ENCODE results near the gene DPH1. TPM values are rescaled to one million over a fixed set of nuclear protein-coding genes. Genes with fewer than 3 reads are reported as not detected.
A peak's percentile ranks its signal among the peaks of the same experiment; 100 is the strongest.

Gene DPH1
- polyA plus RNA-seq, 1 of the 3 experiments (the other 2 are of a cell fraction) = 36.2 TPM

DNA sequence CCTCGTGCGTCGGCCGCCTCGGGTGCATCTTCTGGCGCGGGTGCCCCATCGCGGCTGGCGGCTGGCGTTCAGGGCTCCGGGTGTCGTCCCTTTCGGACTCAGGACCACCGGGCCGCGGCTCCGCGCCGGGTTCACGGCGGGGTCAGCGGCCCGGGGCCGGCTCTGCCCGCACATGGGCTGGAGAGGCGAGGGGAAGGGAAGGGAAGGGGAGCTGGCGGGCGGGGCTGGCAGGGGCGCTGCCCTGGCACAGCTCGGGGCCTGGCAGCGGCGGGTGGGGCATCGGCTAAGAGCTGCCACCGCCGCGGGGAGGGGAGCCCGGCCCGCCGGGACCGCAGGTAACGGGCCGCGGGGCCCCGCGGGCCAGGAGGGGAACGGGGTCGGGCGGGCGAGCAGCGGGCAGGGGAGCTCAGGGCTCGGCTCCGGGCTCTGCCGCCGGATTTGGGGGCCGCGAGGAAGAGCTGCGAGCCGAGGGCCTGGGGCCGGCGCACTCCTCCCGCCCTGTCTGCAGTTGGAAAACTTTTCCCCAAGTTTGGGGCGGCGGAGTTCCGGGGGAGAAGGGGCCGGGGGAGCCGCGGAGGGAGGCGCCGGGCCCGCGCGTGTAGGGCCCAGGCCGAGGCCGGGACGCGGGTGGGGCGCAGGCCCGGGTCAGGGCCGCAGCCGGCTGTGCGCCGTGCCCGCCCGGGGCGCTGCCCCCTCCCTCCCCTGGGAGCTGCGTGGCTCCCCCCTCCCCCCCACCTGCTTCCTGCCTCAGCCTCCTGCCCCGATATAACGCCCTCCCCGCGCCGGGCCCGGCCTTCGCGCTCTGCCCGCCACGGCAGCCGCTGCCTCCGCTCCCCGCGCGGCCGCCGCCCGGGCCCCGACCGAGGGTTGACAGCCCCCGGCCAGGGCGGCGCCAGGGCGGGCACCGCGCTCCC lies 25.6 kb downstream of the DPH1 start:
- Histone ChIP-seq H3K4me3 (ENCODE audit: low read depth in 2 of 2, low read length in 1 of 2) (peak overlapping the region; percentile 57 to 62), H3K9me3 (no peaks in the 10 kb centered on the region), H2AFZ (ENCODE audit: low read depth) (peak overlapping the region; percentile 41; the same call in 1 of the 2 replicates), H3K79me2 (ENCODE audit: insufficient read depth) (no peaks in the 10 kb centered on the region), H3K36me3 (replicated peaks in 1 of 2; ENCODE audit: control insufficient read depth in 1 of 2, insufficient read depth in 2 of 2, low read length in 1 of 2) (peaks cover 0 to 12% of the 10 kb centered on the region in 2 experiments), H3K9me2 (no peaks in the 10 kb centered on the region), H3K27ac (ENCODE audit: low read depth in 2 of 2, low read length in 1 of 2) (peak overlapping the region in 1 of 2 experiments; percentile 55; a peak in 1 of 4 replicates), H3K4me2 (peak overlapping the region; percentile 92), H3K9ac (peak overlapping the region; percentile 57; the same call in 1 of the 2 replicates), H4K20me1 (ENCODE audit: insufficient read depth) (peaks cover 5% of the 10 kb centered on the region; the same call in 1 of the 2 replicates), H3K4me1 (ENCODE audit: control insufficient read depth in 1 of 2, insufficient read depth in 2 of 2, low read depth in 1 of 2, low read length in 1 of 2) (peaks cover 0 to 6% of the 10 kb centered on the region in 2 experiments; a peak in 1 of 4 replicates), H3K27me3 (ENCODE audit: insufficient read depth) (no peaks in the 10 kb centered on the region), H3F3A (replicated peaks; ENCODE audit: insufficient read depth) (peaks cover 12% of the 10 kb centered on the region)
- WGBS (ENCODE audit: low lambda C conversion rate) = 67% methylated on average over 68 of the region's 113 CpGs
- 0 out of 2 replicates have a peak, but pooled peaks have one; percentile 2 for TF ChIP-seq POLR2AphosphoS5 (IDR thresholded peaks at IDR 0.05; ENCODE audit: low read depth, low read length)
- no peak for TF ChIP-seq JUND (IDR thresholded peaks at IDR 0.05)
- POLR2A ChIA-PET = interaction anchor here (0.9 to 1.5 kb wide), 2 partner anchors 20 to 189 kb away, joined by 3 to 9 read pairs; no protein-coding TSS in a partner anchor
- CTCF ChIA-PET = interaction anchor here (0.6 to 8.0 kb wide), 51 partner anchors 11 to 315 kb away, joined by 3 to 185 read pairs (median 7); partner anchors contain the start of gene OVCA2
- no peak for DNase-seq

- Histone ChIP-seq H3K27me3 (ENCODE audit: insufficient read depth) (no peaks in the 10 kb centered on the region), H3K9me2 (no peaks in the 10 kb centered on the region), H3K27ac (ENCODE audit: low read depth in 2 of 2, low read length in 1 of 2) (no peak overlapping the region; a peak in 1 of 4 replicates), H3K4me3 (ENCODE audit: low read depth in 2 of 2, low read length in 1 of 2) (no peak overlapping the region), H2AFZ (ENCODE audit: low read depth) (no peak overlapping the region), H3F3A (replicated peaks; ENCODE audit: insufficient read depth) (peaks cover 11% of the 10 kb centered on the region), H3K36me3 (replicated peaks in 1 of 2; ENCODE audit: control insufficient read depth in 1 of 2, insufficient read depth in 2 of 2, low read length in 1 of 2) (peaks cover 0 to 18% of the 10 kb centered on the region in 2 experiments), H3K4me2 (no peak overlapping the region), H3K79me2 (ENCODE audit: insufficient read depth) (no peaks in the 10 kb centered on the region), H3K9ac (no peak overlapping the region), H4K20me1 (ENCODE audit: insufficient read depth) (peaks cover 5% of the 10 kb centered on the region; the same call in 1 of the 2 replicates), H3K4me1 (ENCODE audit: control insufficient read depth in 1 of 2, insufficient read depth in 2 of 2, low read depth in 1 of 2, low read length in 1 of 2) (peaks cover 0 to 6% of the 10 kb centered on the region in 2 experiments; a peak in 1 of 4 replicates), H3K9me3 (no peaks in the 10 kb centered on the region)
- ChIA-PET CTCF (interaction anchor here (0.6 to 8.0 kb wide), 13 partner anchors 10 to 296 kb away, joined by 3 to 185 read pairs (median 20); no protein-coding TSS in a partner anchor), POLR2A (interaction anchor here (0.9 kb wide), 1 partner anchor 19 kb away, joined by 3 read pairs; no protein-coding TSS in a partner anchor)
- 93% methylated on average over 29 of the region's 85 CpGs for WGBS (ENCODE audit: low lambda C conversion rate)
- no peak for DNase-seq
- TF ChIP-seq REST (IDR thresholded peaks at IDR 0.05; ENCODE audit: low read depth, low read length) (no peak), TEAD4 (IDR thresholded peaks at IDR 0.05; ENCODE audit: borderline replicate concordance, insufficient read depth) (no peak), YY1 (IDR thresholded peaks at IDR 0.05; ENCODE audit: low read depth) (no peak), JUND (IDR thresholded peaks at IDR 0.05) (no peak), MEF2A (IDR thresholded peaks at IDR 0.05; ENCODE audit: borderline replicate concordance, low read depth) (no peak), EP300 (IDR thresholded peaks at IDR 0.05; ENCODE audit: borderline replicate concordance in 1 of 2, low read depth in 1 of 2, low read length in 1 of 2) (no peak), TCF12 (IDR thresholded peaks at IDR 0.05) (no peak), CHD2 (IDR thresholded peaks at IDR 0.05; ENCODE audit: low read length, partially characterized antibody) (no peak), RCOR1 (IDR thresholded peaks at IDR 0.05; ENCODE audit: low read length) (no peak), FOSL2 (IDR thresholded peaks at IDR 0.05; ENCODE audit: borderline replicate concordance, low read depth) (no peak)
- TF ChIP-seq, protein P1, sequence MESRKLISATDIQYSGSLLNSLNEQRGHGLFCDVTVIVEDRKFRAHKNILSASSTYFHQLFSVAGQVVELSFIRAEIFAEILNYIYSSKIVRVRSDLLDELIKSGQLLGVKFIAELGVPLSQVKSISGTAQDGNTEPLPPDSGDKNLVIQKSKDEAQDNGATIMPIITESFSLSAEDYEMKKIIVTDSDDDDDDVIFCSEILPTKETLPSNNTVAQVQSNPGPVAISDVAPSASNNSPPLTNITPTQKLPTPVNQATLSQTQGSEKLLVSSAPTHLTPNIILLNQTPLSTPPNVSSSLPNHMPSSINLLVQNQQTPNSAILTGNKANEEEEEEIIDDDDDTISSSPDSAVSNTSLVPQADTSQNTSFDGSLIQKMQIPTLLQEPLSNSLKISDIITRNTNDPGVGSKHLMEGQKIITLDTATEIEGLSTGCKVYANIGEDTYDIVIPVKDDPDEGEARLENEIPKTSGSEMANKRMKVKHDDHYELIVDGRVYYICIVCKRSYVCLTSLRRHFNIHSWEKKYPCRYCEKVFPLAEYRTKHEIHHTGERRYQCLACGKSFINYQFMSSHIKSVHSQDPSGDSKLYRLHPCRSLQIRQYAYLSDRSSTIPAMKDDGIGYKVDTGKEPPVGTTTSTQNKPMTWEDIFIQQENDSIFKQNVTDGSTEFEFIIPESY (IDR thresholded peaks at IDR 0.05; ENCODE audit: borderline replicate concordance, low read depth) = no peak
- TF ChIP-seq, protein P2, sequence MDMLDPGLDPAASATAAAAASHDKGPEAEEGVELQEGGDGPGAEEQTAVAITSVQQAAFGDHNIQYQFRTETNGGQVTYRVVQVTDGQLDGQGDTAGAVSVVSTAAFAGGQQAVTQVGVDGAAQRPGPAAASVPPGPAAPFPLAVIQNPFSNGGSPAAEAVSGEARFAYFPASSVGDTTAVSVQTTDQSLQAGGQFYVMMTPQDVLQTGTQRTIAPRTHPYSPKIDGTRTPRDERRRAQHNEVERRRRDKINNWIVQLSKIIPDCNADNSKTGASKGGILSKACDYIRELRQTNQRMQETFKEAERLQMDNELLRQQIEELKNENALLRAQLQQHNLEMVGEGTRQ (IDR thresholded peaks at IDR 0.05; ENCODE audit: borderline replicate concordance, low read depth, low read length) = no peak
- TF ChIP-seq, protein P3, sequence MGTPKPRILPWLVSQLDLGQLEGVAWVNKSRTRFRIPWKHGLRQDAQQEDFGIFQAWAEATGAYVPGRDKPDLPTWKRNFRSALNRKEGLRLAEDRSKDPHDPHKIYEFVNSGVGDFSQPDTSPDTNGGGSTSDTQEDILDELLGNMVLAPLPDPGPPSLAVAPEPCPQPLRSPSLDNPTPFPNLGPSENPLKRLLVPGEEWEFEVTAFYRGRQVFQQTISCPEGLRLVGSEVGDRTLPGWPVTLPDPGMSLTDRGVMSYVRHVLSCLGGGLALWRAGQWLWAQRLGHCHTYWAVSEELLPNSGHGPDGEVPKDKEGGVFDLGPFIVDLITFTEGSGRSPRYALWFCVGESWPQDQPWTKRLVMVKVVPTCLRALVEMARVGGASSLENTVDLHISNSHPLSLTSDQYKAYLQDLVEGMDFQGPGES (IDR thresholded peaks at IDR 0.05; ENCODE audit: low read depth, low read length) = no peak
Observed at GRCh38 chr17:2056206-2057174, 26.5 kb downstream of the DPH1 start.

Measured in SK-N-SH (cell line).